GM18505 (cell line): ENCODE measurements around the gene PRELID2.
"Not testable (repeated sequence)": the region's sequence is repeated elsewhere in the genome, so short reads cannot be mapped to it uniquely, and the experiment has no call there.

Experiments used
- ATAC-seq: cut with Tn5 transposase; IDR thresholded peaks from one replicate; pipeline ENCODE4 v1.9.1; 2021; ENCODE audit not compliant: unreplicated experiment
- POLR2A ChIP-seq: IDR thresholded peaks from 4 replicates; pipeline ENCODE4 v1.6.1; 2011; ENCODE audit warnings: borderline replicate concordance; ENCODE audit not compliant: insufficient read depth, insufficient read length; ENCODE audit errors: extremely low read depth

Gene PRELID2

GRCh38 chr5:145834917-145835847 lies at the start of gene PRELID2:
TSS of gene PRELID2 (minus strand) at chr5:145835342. CDS start at chr5:145835251, 91 bp downstream.
- peak; percentile 88 for ATAC-seq
- no peak for TF ChIP-seq POLR2A

- TF ChIP-seq POLR2A = no peak
- no peak for ATAC-seq
These were observed 39.6 kb upstream of the PRELID2 start for GRCh38 chr5:145874765-145875164.

GRCh38 chr5:145872914-145873313 lies 37.8 kb upstream of the PRELID2 start, which contains the start of gene GRXCR2:
TSS of gene GRXCR2 (minus strand) at chr5:145873014. CDS start at chr5:145872968, 46 bp downstream.
- no peak for ATAC-seq
- TF ChIP-seq POLR2A = no peak

- TF ChIP-seq POLR2A = no peak
- no peak for ATAC-seq
These were observed 37.3 kb upstream of the PRELID2 start for GRCh38 chr5:145872486-145872885.

- TF ChIP-seq POLR2A = no peak
These were observed 34.6 kb upstream of the PRELID2 start for GRCh38 chr5:145869753-145870152.

GRCh38 chr5:145867806-145868205 lies 32.7 kb upstream of the PRELID2 start:
- ATAC-seq = no peak
- TF ChIP-seq POLR2A = no peak

More at GRCh38 chr5:145869753-145870152, 34.6 kb upstream of the PRELID2 start:
- no peak for ATAC-seq

- not testable (repeated sequence) for ATAC-seq
These were observed 29.3 kb upstream of the PRELID2 start for GRCh38 chr5:145864432-145864831.

GRCh38 chr5:145863003-145863402 lies 27.9 kb upstream of the PRELID2 start:
- no peak for ATAC-seq
- TF ChIP-seq POLR2A = no peak

GRCh38 chr5:145859897-145860296 lies 24.8 kb upstream of the PRELID2 start:
- no peak for ATAC-seq
- no peak for TF ChIP-seq POLR2A

- ATAC-seq = no peak
- TF ChIP-seq POLR2A = no peak
These were observed 24.3 kb upstream of the PRELID2 start for GRCh38 chr5:145859453-145859852.

GRCh38 chr5:145858959-145859358 lies 23.8 kb upstream of the PRELID2 start:
- no peak for TF ChIP-seq POLR2A
- ATAC-seq = no peak

- TF ChIP-seq POLR2A = no peak
- no peak for ATAC-seq
These were observed 21.2 kb upstream of the PRELID2 start for GRCh38 chr5:145856285-145856818.

GRCh38 chr5:145855763-145856267 lies 20.7 kb upstream of the PRELID2 start:
- no peak for TF ChIP-seq POLR2A
- no peak for ATAC-seq
